ENCODE results near the gene PPIL1.
"Not testable (repeated sequence)": the region's sequence is repeated elsewhere in the genome, so short reads cannot be mapped to it uniquely, and the experiment has no call there.

Gene PPIL1

DNA sequence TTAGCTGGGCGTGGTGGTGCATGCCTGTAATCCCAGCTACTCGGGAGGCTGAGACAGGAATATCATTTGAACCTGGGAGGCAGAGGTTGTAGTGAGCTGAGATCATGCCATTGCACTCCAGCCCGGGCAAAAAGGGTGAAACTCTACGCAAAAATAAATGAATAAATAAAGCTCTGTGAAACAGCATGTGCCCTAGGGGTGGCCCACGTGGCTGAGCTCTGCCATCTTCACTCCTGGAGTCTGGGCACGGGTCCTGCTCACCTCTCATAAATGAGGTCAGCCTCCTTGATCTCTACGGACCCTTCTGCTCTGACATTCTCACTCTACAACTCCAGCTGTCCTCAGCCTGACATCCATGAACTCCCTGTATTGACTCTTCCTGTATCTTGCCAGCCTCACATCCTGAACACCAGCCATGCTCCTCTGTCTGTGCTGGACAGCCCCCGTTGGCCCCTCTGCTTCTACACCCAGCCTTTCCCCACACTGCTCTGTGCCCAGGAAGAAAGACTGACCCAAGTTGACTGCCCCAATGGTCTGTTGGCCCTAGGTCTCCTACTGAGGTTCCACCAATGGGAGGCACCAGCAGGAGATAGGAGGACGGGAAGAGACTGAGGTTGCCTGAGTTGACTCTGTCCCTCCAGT lies 57.3 kb downstream of the PPIL1 start:
- DNase-seq (ENCODE audit: low read depth in 2 of 2), result no peak

DNA sequence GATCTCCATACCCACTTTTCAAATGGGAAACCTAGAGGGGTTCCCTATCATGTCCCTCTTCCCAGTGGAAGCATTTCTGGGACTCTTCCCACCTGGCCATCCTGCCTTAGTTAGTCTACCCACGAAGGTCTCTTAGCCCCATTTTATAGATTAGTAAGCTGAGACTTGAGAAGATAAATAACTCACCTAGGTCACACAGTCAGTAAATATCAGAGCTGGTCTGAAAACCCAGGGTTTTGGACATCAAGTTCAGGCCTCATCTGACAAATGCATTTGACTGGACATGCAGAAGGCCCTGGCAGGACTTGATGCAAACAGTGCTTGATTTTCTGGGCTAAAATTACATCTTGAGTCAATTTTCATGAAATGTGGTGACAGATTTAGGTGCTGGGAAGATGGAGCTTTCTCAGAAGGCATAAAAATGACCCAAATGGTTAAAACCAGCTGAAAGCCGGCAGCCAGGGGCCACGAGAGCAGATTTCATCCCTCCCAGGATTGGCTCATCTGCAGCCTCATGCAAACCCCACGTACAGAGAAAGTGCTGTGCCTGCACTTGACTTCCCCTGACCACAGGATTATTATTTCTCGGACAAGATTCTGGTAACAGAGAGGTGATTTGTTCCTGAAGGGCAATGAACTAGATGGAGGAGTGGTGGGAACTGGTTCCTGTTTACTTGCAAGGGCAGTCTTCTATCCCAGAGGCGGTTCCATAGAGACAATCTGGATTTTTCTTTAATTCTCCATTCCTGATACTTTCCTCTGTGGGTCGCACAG lies 58.5 kb downstream of the PPIL1 start:
- DNase-seq (ENCODE audit: low read depth in 2 of 2), result no peak

DNA sequence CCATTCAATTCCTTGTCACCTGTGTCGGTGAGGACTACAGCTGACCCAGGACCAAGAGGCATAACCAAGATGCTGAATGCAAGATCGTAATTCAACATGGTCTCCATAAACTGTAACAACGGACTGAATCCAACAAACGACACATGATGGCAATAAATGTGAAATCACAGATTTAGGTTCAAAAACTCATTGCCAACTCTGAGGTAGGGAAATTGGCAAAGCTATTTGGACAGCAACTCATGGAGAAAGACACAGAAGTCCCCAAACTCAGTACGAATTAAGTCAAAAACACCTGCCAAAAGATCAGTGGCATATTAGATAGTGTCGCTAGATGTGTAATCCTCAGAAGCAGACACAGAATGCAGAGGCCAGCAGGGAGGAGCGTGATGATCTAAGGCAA lies 60.4 kb downstream of the PPIL1 start:
- no peak for DNase-seq (ENCODE audit: low read depth in 2 of 2)

- no peak for DNase-seq (ENCODE audit: low read depth in 2 of 2)
Measured at GRCh38 chr6:36813526-36813925, 61.1 kb downstream of the PPIL1 start.

GRCh38 chr6:36813047-36813446 lies 61.6 kb downstream of the PPIL1 start:
- not testable (repeated sequence) for DNase-seq (ENCODE audit: low read depth in 2 of 2)

DNA sequence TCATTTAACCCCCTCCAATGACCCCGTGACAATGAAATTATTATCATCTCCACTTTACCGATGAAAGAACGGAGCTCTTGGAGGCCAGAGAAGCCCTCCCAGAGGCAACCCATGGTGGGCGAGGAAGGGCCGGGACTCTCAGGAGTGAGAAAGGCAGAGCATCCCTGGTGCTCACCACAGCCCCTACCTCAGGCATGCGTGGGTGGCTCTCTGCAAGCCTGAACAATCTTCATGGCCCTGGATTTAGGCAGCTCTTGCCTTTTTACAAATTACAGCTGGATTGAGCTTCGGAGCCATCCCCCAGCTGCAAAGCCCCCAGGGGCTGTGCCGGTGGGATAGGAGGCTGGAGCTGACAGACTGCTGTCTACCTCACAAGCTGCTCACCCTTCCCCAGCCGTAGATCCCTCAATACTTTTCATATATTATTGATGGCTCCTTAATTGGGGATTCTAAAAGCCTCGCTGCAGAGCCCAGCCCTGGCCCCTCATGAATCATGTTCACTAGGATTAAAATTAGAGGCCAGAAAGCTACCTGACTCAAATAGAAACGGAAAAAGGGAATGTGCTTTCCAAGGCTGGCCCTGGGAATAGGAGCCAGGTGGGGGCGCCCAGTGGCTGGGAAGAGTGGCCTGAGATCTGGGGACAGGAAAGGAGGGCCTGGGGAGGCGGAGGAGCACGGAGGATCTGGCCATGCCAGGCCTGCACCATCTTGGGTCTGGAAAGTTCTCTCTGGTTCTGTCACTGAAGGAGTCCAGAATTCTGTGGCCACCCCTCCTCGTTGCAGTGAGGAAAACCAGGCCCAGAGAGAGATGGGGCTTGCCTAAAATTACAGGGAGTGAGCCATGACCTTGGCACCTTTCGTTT lies 64.4 kb downstream of the PPIL1 start:
- DNase-seq (ENCODE audit: low read depth in 2 of 2), result no peak

DNA sequence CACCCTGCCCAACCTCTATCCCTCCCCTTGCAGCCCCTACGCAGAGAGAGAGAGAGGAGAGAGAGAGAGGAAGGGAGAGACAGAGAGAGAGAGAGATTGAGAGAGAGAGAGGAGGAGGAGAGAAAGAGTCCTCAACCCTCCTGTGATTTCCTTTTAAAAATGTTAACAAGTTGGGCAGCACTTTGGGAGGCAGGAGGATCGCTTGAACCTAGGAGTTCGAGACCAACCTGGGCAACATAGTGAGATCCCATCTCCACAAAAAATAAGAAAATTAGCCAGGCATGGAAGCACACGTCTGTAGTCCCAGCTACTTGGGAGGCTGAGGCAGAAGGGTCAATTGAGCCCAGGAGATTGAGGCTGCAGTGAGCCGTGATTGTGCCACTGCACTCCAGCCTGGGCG lies 65.4 kb downstream of the PPIL1 start:
- DNase-seq (ENCODE audit: low read depth in 2 of 2), result no peak

- DNase-seq (ENCODE audit: low read depth in 2 of 2), result no peak
Measured at GRCh38 chr6:36808634-36809033, 66.0 kb downstream of the PPIL1 start.

DNA sequence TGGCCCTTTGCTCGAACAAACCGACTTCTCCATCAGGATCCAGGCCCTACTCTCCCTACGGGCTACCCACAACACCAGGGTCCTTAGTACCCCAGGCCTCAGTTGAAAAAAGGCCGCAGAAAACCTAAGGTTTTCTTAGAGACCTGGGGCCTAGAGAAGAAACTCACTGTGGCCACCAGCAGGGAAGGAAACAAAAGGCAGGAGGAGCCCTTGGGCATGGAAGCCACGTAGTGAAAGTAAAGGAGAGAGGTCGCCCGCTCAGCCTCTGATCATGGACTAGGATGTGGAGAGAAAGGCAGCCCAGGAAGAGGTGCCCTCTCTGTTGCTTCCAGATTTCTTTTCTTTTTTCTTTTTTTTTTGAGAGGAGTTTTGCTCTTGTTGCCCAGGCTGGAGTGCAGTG lies 66.9 kb downstream of the PPIL1 start:
- DNase-seq (ENCODE audit: low read depth in 2 of 2), result no peak

DNA sequence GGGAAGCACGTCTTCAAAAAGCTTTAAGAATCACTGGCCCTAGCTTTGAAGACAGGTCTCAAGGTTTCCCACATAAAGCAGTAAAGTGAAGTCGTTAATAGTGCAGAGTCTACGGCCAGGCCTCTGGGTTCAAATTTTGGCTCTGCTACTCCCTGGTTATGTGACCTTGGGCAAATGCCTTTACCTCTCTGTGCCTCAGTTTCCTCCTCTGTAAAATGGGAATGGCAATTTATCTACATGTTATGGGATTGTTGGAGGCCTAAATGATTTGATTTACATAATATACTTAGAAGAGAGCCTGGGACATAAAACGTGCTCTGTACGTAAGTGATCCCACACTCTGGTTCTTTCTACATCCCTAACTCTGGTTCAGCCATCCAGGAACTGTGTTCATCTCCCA lies 67.5 kb downstream of the PPIL1 start:
- DNase-seq (ENCODE audit: low read depth in 2 of 2), result no peak

GRCh38 chr6:36805917-36806316 lies 68.7 kb downstream of the PPIL1 start:
- DNase-seq (ENCODE audit: low read depth in 2 of 2), result no peak

DNA sequence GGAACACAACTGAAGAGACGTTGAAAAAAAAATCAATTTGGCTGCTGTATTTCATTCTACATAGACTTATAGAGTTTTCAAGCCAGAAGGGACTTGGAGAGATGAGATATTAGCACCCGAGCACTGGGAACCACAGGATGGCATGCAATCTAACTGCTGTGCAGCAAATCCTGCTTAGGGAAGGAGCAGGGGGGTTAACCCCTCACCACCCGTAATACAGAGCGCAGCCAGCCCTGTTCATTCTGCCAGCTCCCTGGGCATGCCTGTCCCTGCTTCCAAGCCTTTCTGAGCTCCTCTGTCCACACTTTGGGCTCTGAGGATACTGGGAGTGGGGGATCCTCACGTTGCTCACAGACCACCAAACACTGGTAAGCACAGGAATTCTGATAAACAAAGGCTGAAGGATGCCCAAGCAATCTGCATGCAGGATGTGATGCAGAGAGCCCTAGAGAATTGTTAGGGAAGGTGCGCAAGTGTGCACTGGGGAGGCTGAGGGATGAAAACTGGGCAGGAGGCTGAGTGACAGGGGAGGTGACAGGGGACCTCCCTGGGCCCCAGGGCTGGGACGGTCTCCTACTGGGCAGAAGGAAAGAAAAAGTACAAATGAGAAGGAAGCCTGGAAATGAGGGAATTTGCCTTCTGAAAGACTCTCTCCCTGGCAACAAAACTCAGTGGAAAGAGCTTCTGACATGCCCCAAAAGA lies 69.4 kb downstream of the PPIL1 start:
- DNase-seq (ENCODE audit: low read depth in 2 of 2), result no peak
